Measurements from ENCODE around the gene TRPC5OS. TPM values are rescaled to one million over a fixed set of nuclear protein-coding genes. Genes with fewer than 3 reads are reported as not detected.

Gene TRPC5OS
- polyA plus RNA-seq, 1 experiment: not detected

DNA sequence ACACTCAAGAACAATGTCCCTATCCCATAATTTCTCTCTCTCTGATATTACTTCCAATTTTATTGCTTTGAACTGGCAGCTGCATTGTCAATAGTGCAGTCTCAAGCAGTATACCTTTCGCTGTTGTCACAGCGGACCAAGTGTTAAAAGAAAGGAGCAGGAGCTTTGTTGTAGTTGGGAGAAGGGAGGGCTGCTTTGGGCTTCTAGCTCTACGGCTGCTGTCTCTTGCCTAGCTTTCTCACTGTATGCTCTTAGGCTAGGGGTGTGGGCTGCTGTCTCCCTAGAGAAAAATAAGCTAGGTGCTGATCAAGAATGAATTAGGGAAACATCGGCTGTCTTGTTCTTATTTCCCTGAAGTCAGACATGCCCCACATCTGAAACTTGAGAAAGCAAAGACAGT lies 52.5 kb downstream of the TRPC5OS start:
- DNase-seq (ENCODE audit: low read depth, low spot score): no peak
- ChIA-PET CTCF (no interaction called here), POLR2A (no interaction called here)
- Histone ChIP-seq H3K27ac (ENCODE audit: low read depth, low read length) (no peak overlapping the region), H3K27me3 (ENCODE audit: control insufficient read depth, insufficient read depth, low read length) (no peaks in the 10 kb centered on the region), H3K4me3 (ENCODE audit: low read depth, low read length) (no peak overlapping the region), H3K9me3 (ENCODE audit: control insufficient read depth, insufficient read depth, low read length) (no peaks in the 10 kb centered on the region)
- TF ChIP-seq, protein P1, sequence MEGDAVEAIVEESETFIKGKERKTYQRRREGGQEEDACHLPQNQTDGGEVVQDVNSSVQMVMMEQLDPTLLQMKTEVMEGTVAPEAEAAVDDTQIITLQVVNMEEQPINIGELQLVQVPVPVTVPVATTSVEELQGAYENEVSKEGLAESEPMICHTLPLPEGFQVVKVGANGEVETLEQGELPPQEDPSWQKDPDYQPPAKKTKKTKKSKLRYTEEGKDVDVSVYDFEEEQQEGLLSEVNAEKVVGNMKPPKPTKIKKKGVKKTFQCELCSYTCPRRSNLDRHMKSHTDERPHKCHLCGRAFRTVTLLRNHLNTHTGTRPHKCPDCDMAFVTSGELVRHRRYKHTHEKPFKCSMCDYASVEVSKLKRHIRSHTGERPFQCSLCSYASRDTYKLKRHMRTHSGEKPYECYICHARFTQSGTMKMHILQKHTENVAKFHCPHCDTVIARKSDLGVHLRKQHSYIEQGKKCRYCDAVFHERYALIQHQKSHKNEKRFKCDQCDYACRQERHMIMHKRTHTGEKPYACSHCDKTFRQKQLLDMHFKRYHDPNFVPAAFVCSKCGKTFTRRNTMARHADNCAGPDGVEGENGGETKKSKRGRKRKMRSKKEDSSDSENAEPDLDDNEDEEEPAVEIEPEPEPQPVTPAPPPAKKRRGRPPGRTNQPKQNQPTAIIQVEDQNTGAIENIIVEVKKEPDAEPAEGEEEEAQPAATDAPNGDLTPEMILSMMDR (IDR thresholded peaks at IDR 0.05; ENCODE audit: low read depth, low read length): no peak

Other genes starting within 250 kb of the TRPC5OS start
- gene ALG13, start 195.0 kb upstream of the TRPC5OS start, polyA plus RNA-seq (2011; rRNA removed): 68.1 and 74.2 TPM in 2 replicates
- 0.06 and 0.10 TPM in 2 replicates for gene TRPC5, start 206.6 kb downstream of the TRPC5OS start, polyA plus RNA-seq (2011; rRNA removed)
- not detected in 2 replicates for gene RTL4, start 206.8 kb downstream of the TRPC5OS start, polyA plus RNA-seq (2011; rRNA removed)